ENCODE data around the gene TPM3. TPM values are rescaled to one million over a fixed set of nuclear protein-coding genes. Genes with fewer than 3 reads are reported as not detected.

Gene TPM3
- total and polyA plus RNA-seq, 2 of the 8 experiments (the other 6 are each of a cell fraction or from before 2014, with no cell fraction given) = 278 to 572 TPM

- TF ChIP-seq BCL11A (IDR thresholded peaks at IDR 0.05; ENCODE audit: low read depth in 2 of 2, low read length in 2 of 2) (no peak), RNF2 (IDR thresholded peaks at IDR 0.05; ENCODE audit: borderline replicate concordance, low read depth, low read length, missing control alignments, poor library complexity, severe bottlenecking) (no peak), SP2 (IDR thresholded peaks at IDR 0.05; ENCODE audit: low read length) (no peak), TAF1 (IDR thresholded peaks at IDR 0.05; ENCODE audit: low read depth, low read length) (no peak), EGR1 (IDR thresholded peaks at IDR 0.05; ENCODE audit: borderline replicate concordance, low read depth, low read length) (no peak)
These were observed 31.0 kb upstream of the TPM3 start (continued) for GRCh38 chr1:154222918-154223317.
